ENCODE measurements around the gene GCSAM. TPM values are rescaled to one million over a fixed set of nuclear protein-coding genes. Genes with fewer than 3 reads are reported as not detected.

The GCSAM gene
- total RNA-seq, 6 donors from 2014 or later = 0.31 to 0.81 (median 0.52) TPM; not detected in 2

DNA sequence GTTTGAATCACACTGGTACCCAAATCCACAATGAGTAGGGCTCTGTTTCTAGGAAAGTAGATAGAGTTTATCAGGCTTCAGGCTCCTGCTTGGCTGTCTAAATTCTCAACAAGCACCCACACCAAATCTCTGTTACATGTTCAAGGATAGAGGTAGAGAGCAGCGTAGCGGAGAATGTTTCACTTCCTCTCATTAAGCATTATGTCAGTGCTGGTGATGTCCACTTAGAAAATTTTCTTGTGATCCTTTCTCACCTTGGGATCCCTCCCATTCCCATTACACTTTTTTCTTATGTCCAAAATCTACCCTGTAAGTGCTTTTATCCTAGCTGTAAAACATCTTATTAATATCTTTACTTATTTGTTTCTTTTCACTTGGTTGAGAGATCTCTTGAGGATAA is 34.7 kb upstream of the GCSAM start:
- Histone ChIP-seq H3K36me3 (no peaks in the 10 kb centered on the region), H3K4me3 (no peak overlapping the region), H3K27me3 (no peaks in the 10 kb centered on the region), H3K9me3 (peaks cover 0 to 8% (median 0%) of the 10 kb centered on the region in 4 donors), H3K4me1 (no peaks in the 10 kb centered on the region), H3K27ac (no peak overlapping the region)
- TF ChIP-seq EP300 (IDR thresholded peaks at IDR 0.05) = no peak
- TF ChIP-seq, protein P1, sequence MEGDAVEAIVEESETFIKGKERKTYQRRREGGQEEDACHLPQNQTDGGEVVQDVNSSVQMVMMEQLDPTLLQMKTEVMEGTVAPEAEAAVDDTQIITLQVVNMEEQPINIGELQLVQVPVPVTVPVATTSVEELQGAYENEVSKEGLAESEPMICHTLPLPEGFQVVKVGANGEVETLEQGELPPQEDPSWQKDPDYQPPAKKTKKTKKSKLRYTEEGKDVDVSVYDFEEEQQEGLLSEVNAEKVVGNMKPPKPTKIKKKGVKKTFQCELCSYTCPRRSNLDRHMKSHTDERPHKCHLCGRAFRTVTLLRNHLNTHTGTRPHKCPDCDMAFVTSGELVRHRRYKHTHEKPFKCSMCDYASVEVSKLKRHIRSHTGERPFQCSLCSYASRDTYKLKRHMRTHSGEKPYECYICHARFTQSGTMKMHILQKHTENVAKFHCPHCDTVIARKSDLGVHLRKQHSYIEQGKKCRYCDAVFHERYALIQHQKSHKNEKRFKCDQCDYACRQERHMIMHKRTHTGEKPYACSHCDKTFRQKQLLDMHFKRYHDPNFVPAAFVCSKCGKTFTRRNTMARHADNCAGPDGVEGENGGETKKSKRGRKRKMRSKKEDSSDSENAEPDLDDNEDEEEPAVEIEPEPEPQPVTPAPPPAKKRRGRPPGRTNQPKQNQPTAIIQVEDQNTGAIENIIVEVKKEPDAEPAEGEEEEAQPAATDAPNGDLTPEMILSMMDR (IDR thresholded peaks at IDR 0.05) = no peak
- TF ChIP-seq POLR2A (IDR thresholded peaks at IDR 0.05) = no peak
- TF ChIP-seq POLR2AphosphoS5 (IDR thresholded peaks at IDR 0.05) = no peak
- 80 to 92% methylated on average over 2 of the region's 2 CpGs for WGBS, 2 donors
- ATAC-seq (ENCODE audit: low FRiP score in 2 of 2) = no peak
- DNase-seq = no peak

DNA sequence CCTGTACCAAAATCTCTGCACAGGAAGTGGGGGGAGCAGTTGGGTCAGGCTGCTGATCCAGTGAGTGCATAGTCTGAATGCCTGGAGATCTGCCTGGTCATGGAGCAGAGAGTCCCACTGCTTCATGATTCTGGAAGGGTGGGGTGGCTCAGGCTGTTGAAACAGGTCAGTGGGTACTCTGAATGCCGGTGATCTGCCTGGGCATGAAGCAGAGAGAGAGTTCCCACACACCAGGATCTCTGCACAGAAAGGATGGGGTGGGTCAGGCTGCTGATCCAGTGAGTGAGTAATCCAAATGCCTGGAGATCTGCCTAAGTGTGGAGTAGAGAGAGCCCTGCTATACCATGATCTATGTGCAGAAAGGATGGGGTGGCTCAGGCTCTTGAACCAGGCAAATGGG is 16.1 kb upstream of the GCSAM start:
- Histone ChIP-seq H3K9me3 (peaks cover 0 to 23% (median 2%) of the 10 kb centered on the region in 4 donors), H3K27me3 (no peaks in the 10 kb centered on the region), H3K27ac (no peak overlapping the region), H3K36me3 (no peaks in the 10 kb centered on the region), H3K4me1 (no peaks in the 10 kb centered on the region), H3K4me3 (no peak overlapping the region)
- ATAC-seq (ENCODE audit: low FRiP score in 2 of 2) = no peak
- TF ChIP-seq POLR2AphosphoS5 (IDR thresholded peaks at IDR 0.05) (no peak), EP300 (IDR thresholded peaks at IDR 0.05) (no peak), POLR2A (IDR thresholded peaks at IDR 0.05) (no peak)
- TF ChIP-seq, protein P1 (IDR thresholded peaks at IDR 0.05) = no peak
- 100% methylated on average over 1 of the region's 1 CpG; no CpG with 5 or more reads in 1 of the 2 donors for WGBS, 2 donors
- no peak for DNase-seq

DNA sequence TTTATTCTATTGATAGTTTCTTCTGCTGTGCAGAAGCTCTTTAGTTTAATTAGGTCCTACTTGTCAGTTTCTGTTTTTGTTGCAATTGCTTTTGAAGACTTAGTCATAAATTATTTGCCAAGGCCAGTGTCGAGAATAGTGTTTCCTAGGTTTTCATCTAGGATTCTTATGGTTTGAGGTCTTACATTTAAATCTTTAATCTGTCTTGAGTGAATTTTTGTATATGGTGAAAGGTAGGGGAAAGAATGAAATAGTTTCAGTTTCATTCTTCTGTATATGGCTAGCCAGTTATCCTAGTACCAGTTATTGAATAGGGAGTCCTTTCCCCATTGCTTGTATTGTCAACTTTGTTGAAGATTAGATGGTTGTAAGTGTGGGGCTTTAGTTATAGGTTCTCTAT is 10.6 kb upstream of the GCSAM start:
- no peaks in the 10 kb centered on the region for H3K27me3 ChIP-seq
- no peaks in the 10 kb centered on the region for H3K4me1 ChIP-seq
- H3K36me3 ChIP-seq = no peaks in the 10 kb centered on the region
- WGBS, 2 donors = 75 to 92% methylated on average over 1 of the region's 1 CpG
- no peak for DNase-seq
- H3K27ac ChIP-seq = no peak overlapping the region
- TF ChIP-seq POLR2AphosphoS5 (IDR thresholded peaks at IDR 0.05) (no peak), POLR2A (IDR thresholded peaks at IDR 0.05) (no peak), EP300 (IDR thresholded peaks at IDR 0.05) (no peak)
- TF ChIP-seq, protein P1 (IDR thresholded peaks at IDR 0.05) = no peak
- H3K9me3 ChIP-seq = peaks cover 0 to 13% (median 2%) of the 10 kb centered on the region in 4 donors
- ATAC-seq (ENCODE audit: low FRiP score in 2 of 2) = no peak
- H3K4me3 ChIP-seq = no peak overlapping the region

DNA sequence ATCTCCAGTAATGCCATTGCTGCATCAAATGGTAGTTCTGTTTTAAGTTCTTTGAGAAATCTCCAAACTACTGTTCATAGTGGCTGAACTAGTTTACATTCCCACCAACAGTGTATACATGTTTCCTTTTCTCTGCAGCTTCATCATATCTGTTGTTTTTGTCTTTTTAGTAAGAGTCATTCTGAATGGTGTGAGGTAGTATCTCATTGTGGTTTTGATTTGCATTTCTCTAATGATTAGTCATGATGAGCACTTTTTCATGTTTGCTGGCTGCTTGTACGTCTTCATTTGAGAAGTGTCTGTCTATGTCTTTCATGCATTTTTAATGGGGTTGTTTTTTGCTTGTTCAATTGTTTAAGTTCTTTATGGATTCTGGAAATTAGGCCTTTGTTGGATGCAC is 10.2 kb upstream of the GCSAM start:
- H3K36me3 ChIP-seq = no peaks in the 10 kb centered on the region
- no peak for DNase-seq
- peaks cover 0 to 8% (median 2%) of the 10 kb centered on the region in 4 donors for H3K9me3 ChIP-seq
- no peaks in the 10 kb centered on the region for H3K4me1 ChIP-seq
- H3K27ac ChIP-seq = no peak overlapping the region
- TF ChIP-seq EP300 (IDR thresholded peaks at IDR 0.05) (no peak), POLR2A (IDR thresholded peaks at IDR 0.05) (no peak), POLR2AphosphoS5 (IDR thresholded peaks at IDR 0.05) (no peak)
- TF ChIP-seq, protein P1 (IDR thresholded peaks at IDR 0.05) = no peak
- no peaks in the 10 kb centered on the region for H3K27me3 ChIP-seq
- ATAC-seq (ENCODE audit: low FRiP score in 2 of 2) = no peak
- no peak overlapping the region for H3K4me3 ChIP-seq
- 88 to 89% methylated on average over 1 of the region's 1 CpG for WGBS, 2 donors

DNA sequence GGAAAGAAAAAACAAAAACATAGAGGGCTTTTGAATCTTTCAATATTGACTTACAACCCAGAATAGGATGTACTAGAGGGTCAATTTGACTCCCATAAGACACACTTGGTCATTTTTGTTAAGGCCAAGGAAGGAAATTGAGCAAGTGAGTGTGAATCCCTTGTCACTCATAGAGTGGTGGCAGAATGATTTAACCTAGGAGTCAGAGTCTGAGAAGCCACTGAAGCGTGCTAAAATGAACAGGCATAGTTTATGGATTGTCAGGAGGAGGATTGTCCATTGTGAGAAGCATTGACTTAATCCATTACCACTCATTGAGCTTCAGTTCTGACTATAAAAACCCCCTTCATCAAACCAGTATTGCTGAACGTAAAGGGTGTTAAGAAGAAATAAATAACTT is 8.2 kb upstream of the GCSAM start:
- H3K4me1 ChIP-seq = peaks cover 0 to 7% (median 0%) of the 10 kb centered on the region in 4 donors
- no peak overlapping the region for H3K27ac ChIP-seq
- no peak for DNase-seq
- 86 to 90% methylated on average over 2 of the region's 2 CpGs for WGBS, 2 donors
- TF ChIP-seq POLR2AphosphoS5 (IDR thresholded peaks at IDR 0.05) (no peak), POLR2A (IDR thresholded peaks at IDR 0.05) (no peak), EP300 (IDR thresholded peaks at IDR 0.05) (no peak)
- TF ChIP-seq, protein P1 (IDR thresholded peaks at IDR 0.05) = no peak
- peaks cover 0 to 6% (median 2%) of the 10 kb centered on the region in 4 donors for H3K9me3 ChIP-seq
- no peak overlapping the region for H3K4me3 ChIP-seq
- no peak for ATAC-seq (ENCODE audit: low FRiP score in 2 of 2)
- no peaks in the 10 kb centered on the region for H3K27me3 ChIP-seq
- H3K36me3 ChIP-seq = no peaks in the 10 kb centered on the region

All from upper lobe of left lung (tissue), 6 donors.